Endodermal cell (in vitro differentiated cells): ENCODE results near the gene ROR2. TPM values are rescaled to one million over a fixed set of nuclear protein-coding genes. Genes with fewer than 3 reads are reported as not detected.

Experiments
- DNase-seq: peaks from one replicate; pipeline ENCODE4 v3.0.0-alpha.2; 2017
- H3K27ac ChIP-seq: 2 replicates; pipeline ENCODE4 v1.5.1; 2013; ENCODE audit warnings: mild to moderate bottlenecking, low read depth, low read length, moderate library complexity
- H3K27me3 ChIP-seq: 2 replicates; pipeline ENCODE4 v1.6.1; 2013; ENCODE audit warnings: mild to moderate bottlenecking, low read length, moderate library complexity; ENCODE audit not compliant: insufficient read depth, control insufficient read depth, poor library complexity, severe bottlenecking
- H3K36me3 ChIP-seq: 2 replicates; pipeline ENCODE4 v1.7.0; 2013; ENCODE audit warnings: mild to moderate bottlenecking, low read length, moderate library complexity; ENCODE audit not compliant: control insufficient read depth, insufficient read depth
- H3K4me1 ChIP-seq: one replicate; pipeline ENCODE4 v1.7.0; 2013; ENCODE audit warnings: low read length; ENCODE audit not compliant: control insufficient read depth, insufficient read depth
- H3K4me3 ChIP-seq: 2 replicates; pipeline ENCODE4 v1.5.1; 2013; ENCODE audit warnings: mild to moderate bottlenecking, low read length, moderate library complexity
- H3K9ac ChIP-seq: 2 replicates; pipeline ENCODE4 v1.6.1; 2013; ENCODE audit warnings: mild to moderate bottlenecking, low read length, moderate library complexity; ENCODE audit not compliant: poor library complexity, severe bottlenecking; ENCODE audit errors: extremely low read depth
- H3K9me3 ChIP-seq: 2 replicates; pipeline ENCODE4 v1.6.1; 2013; ENCODE audit warnings: mild to moderate bottlenecking, low read length, moderate library complexity; ENCODE audit not compliant: control insufficient read depth
- H3K27ac Mint-ChIP-seq: 2 replicates; pipeline ENCODE4 v1.8.0; 2020; ENCODE audit warnings: mixed read lengths
- H3K27me3 Mint-ChIP-seq: 2 replicates; pipeline ENCODE4 v1.8.0; 2021; ENCODE audit warnings: mild to moderate bottlenecking, mixed read lengths; ENCODE audit not compliant: insufficient read depth
- H3K36me3 Mint-ChIP-seq: 2 replicates; pipeline ENCODE4 v1.8.0; 2020; ENCODE audit warnings: low read depth, mixed read lengths
- H3K4me1 Mint-ChIP-seq: 2 replicates; pipeline ENCODE4 v1.8.0; 2020; ENCODE audit warnings: mixed read lengths
- H3K4me3 Mint-ChIP-seq: 2 replicates; pipeline ENCODE4 v1.8.0; 2020; ENCODE audit warnings: mild to moderate bottlenecking, moderate library complexity, mixed read lengths
- H3K9me3 Mint-ChIP-seq: 2 replicates; pipeline ENCODE4 v1.8.0; 2020; ENCODE audit warnings: mild to moderate bottlenecking, mixed read lengths
- CTCF ChIP-seq: fragments of 200-600 bp; sonication (generic); conservative IDR thresholded peaks from 2 replicates; pipeline ENCODE4 v1.5.0; 2021; ENCODE audit warnings: antibody characterized with exemption, mild to moderate bottlenecking
- WGBS, 2 experiments: methylation state at CpG; one replicate each; pipeline versions ENCODE4 v1.1.5 to v1.1.7; 2013; ENCODE audit warnings: missing lambda C conversion rate in 2 of 2, mixed read lengths in 1 of 2; ENCODE audit not compliant: insufficient coverage in 1 of 2, insufficient read length in 1 of 2; 5-methylcytosine and 5-hydroxymethylcytosine counted together
- total RNA-seq, 2 donors: library from RNA; stranded (reverse); fragmentation: NEBNext Ultra II Directional in 1 of 2; extraction: Animal tissue kit (Norgen Biotek cat#: 25700) in 1 of 2; gene quantifications; 2 replicates in 1 of 2; 3 replicates in 1 of 2; pipeline ENCODE4 v1.2.1, GENCODE V29; 2021

ROR2 gene
- total RNA-seq, 2 donors from 2014 or later: 104 to 160 TPM

- no peaks in the 10 kb centered on the region for H3K27me3 ChIP-seq
- H3K36me3 Mint-ChIP-seq: peaks cover 23% of the 10 kb centered on the region
- H3K4me1 Mint-ChIP-seq: peaks cover 71% of the 10 kb centered on the region
- H3K9me3 Mint-ChIP-seq: no peaks in the 10 kb centered on the region
- no peak overlapping the region for H3K27ac Mint-ChIP-seq
- TF ChIP-seq CTCF: no peak
- no peaks in the 10 kb centered on the region for H3K27me3 Mint-ChIP-seq
- H3K9me3 ChIP-seq: no peaks in the 10 kb centered on the region
- peaks cover 31% of the 10 kb centered on the region for H3K4me1 ChIP-seq
- peak; percentile 43 for DNase-seq
- H3K4me3 Mint-ChIP-seq: no peak overlapping the region
- WGBS, 2 experiments: 73 to 93% methylated on average over 4 to 7 of the region's 7 CpGs
- H3K27ac ChIP-seq: peak overlapping the region; percentile 89
- no peak overlapping the region for H3K4me3 ChIP-seq
- H3K9ac ChIP-seq: no peak overlapping the region
- H3K36me3 ChIP-seq: peaks cover 90% of the 10 kb centered on the region
Measured at GRCh38 chr9:91843093-91843492, 106.9 kb downstream of the ROR2 start.

- Histone ChIP-seq H3K4me1 (peaks cover 32% of the 10 kb centered on the region), H3K9me3 (no peaks in the 10 kb centered on the region), H3K27me3 (no peaks in the 10 kb centered on the region), H3K27ac (no peak overlapping the region), H3K4me3 (no peak overlapping the region), H3K9ac (no peak overlapping the region), H3K36me3 (peaks cover 88% of the 10 kb centered on the region)
- WGBS, 2 experiments: 80% methylated on average over 5 to 9 of the region's 9 CpGs
- Mint-ChIP-seq H3K9me3 (no peaks in the 10 kb centered on the region), H3K27ac (no peak overlapping the region), H3K4me3 (no peak overlapping the region), H3K36me3 (peaks cover 18% of the 10 kb centered on the region), H3K27me3 (no peaks in the 10 kb centered on the region), H3K4me1 (peaks cover 69% of the 10 kb centered on the region)
- peak; percentile 41 for DNase-seq
- TF ChIP-seq CTCF: no peak
Measured at GRCh38 chr9:91842358-91843049, 107.5 kb downstream of the ROR2 start.

GRCh38 chr9:91841591-91841990, 108.4 kb downstream of the ROR2 start:
- Mint-ChIP-seq H3K9me3 (no peaks in the 10 kb centered on the region), H3K4me1 (peaks cover 65% of the 10 kb centered on the region), H3K4me3 (no peak overlapping the region), H3K27me3 (no peaks in the 10 kb centered on the region), H3K27ac (peak overlapping the region; percentile 55), H3K36me3 (peaks cover 10% of the 10 kb centered on the region)
- Histone ChIP-seq H3K9ac (no peak overlapping the region), H3K9me3 (no peaks in the 10 kb centered on the region), H3K4me3 (no peak overlapping the region), H3K27ac (no peak overlapping the region), H3K36me3 (peaks cover 84% of the 10 kb centered on the region), H3K27me3 (no peaks in the 10 kb centered on the region), H3K4me1 (peaks cover 30% of the 10 kb centered on the region)
- WGBS, 2 experiments: 95 to 96% methylated on average over 4 to 5 of the region's 5 CpGs
- no peak for TF ChIP-seq CTCF
- DNase-seq: no peak
